ENCODE results near the gene CSK. TPM values are rescaled to one million over a fixed set of nuclear protein-coding genes. Genes with fewer than 3 reads are reported as not detected.

The CSK gene
- total RNA-seq, 1 experiment from 2014 or later, result 21.4 TPM

DNA sequence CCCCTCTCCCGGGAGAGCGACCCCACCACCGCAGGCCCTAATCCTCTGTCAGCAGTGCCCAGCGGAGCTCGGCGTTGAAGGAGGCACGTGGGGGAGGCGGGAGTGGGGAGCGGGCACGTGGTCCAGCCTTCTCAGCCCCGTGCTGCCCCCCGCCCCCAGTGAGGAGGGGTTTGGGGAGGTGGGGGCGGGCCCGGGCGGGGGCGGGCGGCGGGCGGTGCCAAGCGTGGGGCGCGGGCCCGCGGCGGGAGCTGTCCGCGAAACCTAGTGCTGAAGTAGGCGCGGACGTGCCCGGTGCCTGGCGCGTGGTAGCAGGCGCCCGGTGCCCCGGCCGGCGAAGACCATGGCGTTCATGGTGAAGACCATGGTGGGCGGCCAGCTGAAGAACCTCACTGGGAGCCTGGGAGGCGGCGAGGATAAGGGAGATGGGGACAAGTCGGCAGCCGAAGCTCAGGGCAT, 44.5 kb downstream of the CSK start, which contains the start of gene CPLX3:
TSS of gene CPLX3 (plus strand) at position 264 of the 456 bp plus-strand sequence. CDS start at position 341, 77 bp downstream.
- DNase-seq (ENCODE audit: low read depth), result no peak

DNA sequence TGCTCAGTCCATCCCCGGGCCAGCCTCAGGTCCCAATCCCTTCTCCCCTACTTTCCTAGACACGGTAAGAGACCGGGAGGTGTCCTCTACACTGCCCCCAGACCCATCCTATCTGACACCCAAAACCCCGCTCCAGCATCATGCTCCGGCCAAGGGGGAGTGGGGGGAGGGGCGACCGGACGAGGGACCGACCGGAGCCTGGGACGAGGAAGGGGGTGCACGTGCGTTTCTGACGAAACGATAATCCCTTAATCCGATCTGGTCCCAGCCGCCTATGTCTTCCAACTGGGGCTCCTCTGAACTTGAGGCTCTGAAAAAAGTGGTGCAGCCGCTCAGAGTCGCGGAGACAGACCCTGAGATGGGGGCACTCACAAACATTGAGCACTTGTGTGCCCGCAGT, 45.0 kb downstream of the CSK start:
- DNase-seq (ENCODE audit: low read depth), result no peak

DNA sequence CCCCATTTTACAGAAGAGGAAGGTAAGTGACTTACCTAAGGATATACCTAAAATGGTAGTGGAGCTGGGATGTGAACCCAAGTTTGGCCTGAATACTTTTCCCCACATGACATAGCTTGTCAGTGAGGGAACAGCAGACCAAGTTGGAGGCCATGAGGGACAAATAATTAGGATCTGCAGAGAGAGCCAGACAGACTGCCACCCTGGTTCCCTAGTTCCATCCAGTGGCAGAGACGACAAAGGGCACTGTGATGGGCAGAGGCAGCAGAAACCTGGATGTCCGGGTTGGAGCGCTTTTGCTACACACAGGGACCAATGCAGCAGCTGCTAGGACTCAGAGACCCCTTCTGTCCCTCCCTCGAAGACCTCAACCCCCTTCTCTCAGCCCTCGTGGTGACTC, 45.7 kb downstream of the CSK start:
- no peak for DNase-seq (ENCODE audit: low read depth)

DNA sequence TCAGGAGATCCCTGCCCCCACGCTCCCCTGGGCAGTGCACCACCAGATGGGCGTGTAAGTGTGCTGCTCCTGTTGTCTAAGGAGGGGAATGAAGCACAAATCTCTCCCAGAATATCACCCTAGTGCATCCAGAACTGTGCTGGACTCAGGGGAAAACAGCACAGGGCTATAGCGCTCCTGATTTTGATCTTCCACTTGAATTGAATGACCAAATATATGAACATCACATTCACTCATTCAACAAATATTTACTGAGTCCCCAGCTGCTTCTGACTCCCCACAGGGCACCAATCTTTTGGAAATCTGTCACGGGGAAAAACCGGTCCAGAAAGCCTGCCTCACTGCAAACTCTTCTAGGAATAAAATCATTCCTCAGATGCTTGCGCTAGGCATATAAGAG, 47.0 kb downstream of the CSK start:
- DNase-seq (ENCODE audit: low read depth), result no peak

DNA sequence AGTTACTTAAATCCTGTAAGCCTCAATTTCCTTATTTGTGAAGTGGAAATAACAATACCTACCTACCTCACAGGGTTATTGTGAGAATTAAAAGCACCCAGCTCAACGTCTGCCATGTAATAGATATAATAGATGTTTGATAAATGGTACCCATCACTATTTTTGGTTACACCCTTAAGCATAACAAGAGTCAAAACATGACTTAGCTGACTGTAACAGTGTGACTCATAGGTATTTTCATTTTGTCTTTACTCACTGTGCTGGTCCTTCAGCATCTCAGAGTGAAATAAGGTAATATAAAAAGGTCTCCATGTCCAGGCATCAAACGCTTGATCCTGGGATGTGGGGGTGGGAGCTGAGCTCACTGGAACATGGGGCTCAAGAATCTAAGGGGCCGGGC, 47.6 kb downstream of the CSK start:
- DNase-seq (ENCODE audit: low read depth), result no peak

DNA sequence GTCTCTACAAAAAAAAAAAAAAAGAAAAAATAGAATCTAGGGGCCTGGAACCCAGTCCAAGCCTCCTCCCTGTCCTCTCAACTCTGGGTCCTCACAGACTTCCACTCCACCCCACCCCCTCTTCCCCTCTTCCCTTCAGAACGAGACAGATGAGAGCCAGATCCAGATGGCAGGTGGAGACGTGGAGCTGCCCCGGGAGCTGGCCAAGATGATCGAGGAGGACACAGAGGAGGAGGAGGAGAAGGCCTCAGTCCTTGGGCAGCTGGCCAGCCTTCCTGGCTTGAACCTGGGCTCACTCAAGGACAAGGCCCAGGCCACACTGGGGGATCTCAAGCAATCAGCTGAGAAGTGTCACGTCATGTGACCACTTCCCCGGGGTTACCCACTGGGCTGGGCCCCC, 48.1 kb downstream of the CSK start:
- DNase-seq (ENCODE audit: low read depth), result no peak

DNA sequence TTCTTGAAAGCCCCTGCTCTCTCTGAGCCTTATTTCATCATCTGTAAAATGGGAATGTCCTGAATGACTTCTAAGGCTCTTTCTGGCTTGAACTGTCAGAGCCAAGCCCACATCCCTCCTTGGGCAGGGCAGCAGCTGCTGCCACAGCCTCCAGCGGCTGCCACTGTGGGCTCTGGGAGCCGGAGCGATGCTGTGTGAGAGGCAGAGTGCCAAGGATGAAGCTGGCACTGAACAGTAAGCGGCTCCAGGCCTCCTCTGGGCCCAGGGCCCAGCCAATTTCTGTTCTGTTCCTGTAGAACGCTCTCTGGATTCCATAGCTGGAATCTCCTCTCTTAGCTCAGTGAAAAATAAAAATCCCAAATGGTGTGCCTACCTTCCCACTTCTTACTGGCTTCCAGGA, 49.0 kb downstream of the CSK start:
- DNase-seq (ENCODE audit: low read depth), result no peak

DNA sequence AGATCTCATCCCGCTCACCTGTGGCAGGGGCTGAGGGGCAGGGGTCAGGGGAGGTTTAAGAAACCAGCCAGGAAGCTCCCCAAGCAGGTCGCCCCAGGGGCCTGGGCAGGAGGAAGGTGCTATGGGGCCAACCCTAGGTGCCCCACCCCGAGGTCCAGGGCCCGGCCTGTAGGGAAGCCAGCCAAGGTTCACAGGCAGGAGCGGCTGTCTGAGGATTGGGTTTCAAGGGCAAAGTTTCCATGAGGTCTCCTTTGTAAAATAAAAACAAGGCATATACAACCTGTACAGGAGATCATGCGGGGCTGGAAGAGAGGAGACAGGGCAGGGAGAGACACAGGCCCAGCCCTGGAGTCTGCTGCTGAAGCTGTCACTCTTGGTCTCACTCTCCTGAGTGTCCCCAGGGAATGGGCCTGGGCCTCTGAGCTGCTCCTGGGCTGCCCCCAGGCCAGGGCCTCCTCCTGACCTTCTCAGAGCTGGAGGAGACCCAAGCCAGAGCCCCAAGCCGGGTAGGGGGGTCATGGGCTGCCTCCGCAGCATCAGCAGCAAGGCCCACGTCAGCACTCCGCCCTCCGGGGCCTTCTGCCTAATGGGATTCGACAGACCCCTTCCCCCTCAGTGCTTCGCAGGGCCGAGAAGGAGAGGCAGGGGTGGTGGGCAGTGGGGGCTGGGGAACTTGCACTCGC, 50.1 kb downstream of the CSK start:
- DNase-seq (ENCODE audit: low read depth), result no peak

DNA sequence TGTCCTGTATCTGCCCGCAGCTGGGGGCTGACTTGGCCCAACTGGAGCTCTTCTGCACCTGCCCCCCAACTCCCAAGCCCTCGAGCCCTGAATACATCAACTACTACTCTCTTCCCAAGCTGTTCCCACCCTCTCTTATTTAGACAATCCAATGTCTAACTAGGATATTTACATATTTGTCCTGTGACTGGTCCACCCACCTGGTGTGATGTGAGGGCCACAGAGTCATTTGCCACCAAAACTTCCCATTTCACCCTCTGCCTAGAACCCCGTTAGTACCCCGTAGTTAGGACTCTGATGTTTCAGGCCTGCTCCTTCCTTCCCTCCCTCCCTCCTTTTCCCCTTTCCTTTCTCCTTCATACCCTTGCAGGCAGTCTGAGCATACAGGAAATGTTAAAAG, 50.9 kb downstream of the CSK start:
- DNase-seq (ENCODE audit: low read depth), result no peak

DNA sequence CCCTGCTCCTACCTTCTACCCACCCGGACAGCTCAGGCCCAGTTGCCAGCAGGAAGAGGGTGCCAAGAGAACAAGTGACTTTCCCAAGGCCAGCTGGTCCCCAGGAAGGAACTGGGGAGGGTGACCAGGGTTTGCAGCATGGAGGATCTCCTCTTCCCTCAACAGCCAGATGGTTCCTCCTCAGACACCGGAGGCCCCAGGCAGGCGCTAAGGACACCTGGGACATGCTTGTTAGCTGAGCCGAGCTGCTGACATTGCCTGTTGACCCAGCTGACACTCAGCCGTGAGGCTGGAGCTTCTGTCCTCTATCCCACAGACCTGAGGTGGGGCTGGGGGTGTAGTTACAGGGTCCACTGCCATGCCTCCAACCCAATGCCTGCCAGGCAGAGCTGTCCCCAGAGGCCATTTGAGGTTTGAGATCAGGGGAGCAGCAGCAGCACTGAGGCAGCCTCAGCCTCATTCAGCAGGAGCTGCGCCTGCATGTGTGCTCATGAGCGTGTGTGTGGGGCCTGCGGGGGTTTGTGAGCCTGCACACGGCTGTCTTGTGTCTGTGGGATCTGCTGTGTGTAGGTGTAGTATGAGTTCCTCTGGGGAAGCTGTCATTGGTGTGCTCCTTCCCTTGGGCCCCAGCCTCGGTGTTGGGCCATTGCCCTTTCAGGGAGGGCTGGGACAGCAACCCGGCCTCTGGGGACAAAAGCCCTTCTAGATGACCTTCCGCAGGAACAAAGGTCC, 51.7 kb downstream of the CSK start:
- DNase-seq (ENCODE audit: low read depth), result no peak

DNA sequence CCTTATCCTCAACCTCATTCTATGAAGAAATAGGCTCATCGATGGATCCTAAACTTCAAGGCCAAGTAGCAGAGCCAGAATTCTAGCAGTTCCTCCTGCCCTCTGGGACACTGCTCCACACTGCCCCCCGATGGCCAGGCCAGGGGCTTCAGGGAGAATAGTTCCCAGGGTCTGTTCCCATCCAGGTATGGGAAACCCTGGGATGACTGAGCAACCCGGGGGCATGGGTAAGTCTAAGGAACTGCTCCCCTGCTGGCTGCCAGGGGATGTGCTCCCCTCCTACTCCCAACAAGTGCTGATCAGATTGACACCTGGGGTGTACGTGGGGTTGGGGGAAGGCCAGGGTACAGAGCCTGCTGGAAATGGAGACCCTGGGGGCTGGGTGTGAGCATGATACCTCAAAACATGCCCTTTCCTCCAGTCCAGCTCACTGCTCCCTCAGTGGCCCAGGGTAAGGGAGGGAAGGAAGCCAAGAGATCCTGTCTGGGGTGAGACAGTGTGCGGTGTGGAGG, 53.5 kb downstream of the CSK start:
- DNase-seq (ENCODE audit: low read depth), result peak; percentile 47

DNA sequence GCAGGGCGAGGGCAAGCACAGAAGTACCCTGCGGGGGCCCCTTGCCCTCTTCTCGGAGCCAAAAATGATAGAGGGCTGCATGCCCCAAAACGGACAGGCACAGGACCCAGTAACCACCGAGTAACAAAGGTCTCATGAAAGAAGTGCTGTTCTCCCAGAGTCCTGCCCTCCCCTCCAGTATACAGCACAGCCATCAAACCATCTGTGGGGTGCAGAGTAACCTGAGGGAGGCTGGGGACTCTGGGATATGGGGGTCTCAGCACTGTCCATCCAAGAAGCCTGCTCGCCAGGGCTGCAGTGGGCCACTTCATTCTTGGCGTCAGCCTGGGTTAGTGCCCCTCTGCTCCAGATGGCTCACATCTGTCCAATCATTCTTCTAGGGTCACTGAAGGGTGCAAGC, 55.0 kb downstream of the CSK start:
- no peak for DNase-seq (ENCODE audit: low read depth)

DNA sequence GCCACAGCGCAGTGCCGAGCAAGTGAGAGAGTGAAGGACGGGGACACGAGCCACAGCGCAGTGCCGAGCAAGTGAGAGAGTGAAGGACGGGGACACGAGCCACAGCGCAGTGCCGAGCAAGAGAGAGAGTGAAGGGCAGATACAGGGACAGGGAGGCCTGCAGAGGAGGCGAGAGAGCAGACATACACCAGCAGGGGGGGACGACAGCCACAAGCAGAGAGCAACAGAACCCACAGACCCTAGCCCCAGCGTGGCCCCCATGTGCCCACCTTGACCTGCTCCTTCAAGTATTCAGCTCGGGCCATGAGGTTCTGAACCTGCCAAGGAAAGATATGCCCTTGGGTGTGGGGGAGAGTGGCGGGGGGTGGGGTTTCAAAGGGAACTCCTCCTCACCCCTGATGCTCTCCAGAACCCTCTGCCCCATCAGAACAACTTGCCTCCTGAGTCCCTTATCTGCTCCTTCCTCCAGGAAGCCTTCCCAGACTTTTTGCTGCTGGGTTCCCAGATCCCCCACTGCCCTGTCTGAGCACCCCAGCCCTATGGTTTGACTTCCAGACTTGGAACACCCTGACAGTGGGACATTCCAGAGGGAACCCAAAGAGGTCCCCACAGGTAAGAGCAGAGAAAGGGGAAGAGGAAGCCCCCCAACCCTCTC, 55.7 kb downstream of the CSK start:
- DNase-seq (ENCODE audit: low read depth), result no peak

DNA sequence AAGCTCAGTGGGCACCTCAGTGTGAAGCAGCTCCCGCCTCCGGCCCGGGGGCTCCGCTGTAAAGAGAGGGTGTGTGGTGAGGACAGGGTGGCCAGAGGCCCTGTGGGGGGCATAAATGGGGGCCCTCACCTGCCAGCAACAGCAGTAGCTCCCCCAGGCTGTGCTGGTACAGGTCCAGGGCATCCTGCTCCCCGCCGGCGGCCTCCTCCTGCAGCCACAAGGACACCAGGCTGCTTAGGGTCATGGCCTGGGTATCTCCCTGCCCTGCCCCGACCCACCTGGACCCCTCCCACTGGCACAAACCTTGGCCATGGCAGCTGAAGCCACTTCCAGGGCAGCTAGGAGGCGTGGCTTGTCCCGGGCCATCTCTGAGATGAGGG, 56.2 kb downstream of the CSK start:
- no peak for DNase-seq (ENCODE audit: low read depth)

DNA sequence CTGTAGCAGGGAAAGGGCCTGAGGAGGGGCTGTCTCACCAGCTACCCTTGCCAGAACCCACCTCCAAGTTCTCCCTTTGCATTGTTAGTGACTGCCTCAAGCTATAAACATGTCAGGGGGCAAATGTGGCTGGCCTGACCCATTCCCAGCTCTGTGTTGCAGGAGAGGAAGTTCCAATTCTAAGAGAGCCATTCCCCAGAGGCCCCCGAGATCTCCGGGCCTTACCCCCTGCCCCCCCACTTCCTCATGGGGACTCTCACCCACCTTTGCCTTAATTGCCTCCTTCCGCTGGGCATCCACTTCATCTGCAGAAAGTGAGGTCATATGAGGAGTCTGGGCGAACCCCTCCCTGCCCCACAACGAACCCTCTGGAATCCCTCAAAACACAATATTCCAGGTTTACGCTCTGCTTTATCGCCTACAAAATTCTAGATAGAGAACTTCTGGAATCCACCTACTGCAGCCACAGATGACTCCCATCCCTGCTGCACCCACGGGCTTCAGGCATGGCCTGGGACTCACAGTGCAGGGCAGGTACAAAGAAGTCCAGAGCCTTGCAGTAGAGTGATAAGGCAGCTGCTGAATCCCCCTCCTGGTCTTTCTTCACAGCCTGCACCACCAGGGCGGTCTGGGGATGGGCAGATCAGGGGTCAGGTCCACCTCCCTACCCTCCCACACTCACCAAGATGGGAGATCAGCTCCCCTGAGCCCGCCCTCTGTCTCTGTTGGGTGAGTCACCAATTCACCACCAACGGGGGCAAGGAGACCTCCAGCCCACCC, 57.1 kb downstream of the CSK start:
- no peak for DNase-seq (ENCODE audit: low read depth)

DNA sequence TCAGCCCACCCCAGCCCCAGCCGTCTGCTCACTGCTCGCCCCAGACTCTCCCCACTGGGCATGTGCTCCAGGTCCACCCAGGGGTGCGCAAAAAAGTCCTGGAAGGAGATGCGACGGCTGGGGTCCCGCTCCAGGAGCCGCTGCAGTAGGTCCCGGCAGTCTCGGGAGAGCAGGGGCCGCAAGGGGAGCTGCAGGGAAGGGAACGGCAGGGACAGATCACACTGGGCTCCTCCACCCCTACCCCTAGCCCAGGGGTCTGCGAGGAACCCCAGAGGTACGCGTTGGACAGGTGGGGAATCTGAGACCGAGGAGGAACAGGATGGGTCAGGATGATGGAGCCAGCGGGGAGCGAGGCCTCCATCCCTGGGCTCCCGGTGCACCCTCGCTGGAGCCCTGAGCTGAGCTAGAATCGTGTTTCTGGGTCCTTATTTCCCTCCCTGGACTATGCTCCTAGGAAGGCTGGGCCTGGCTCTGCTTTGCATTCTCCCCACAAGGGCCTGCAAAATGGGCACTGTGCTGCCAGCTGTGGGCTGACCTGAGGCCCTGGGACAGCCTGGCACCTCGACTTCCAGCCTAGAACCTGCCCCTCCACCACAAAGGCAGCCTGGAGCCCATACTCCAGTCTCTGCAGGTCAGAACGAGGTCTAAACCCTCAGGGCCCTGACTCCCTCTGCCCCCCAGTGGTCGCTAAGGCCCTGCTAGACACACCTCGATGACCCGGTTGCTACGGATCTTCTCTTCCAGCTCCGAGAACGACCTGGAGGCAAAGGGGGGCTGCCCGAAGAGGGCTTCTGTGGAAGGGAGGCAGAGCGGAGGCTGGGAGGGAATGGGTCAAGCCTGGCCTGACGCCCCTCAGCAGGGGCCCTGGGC, 57.9 kb downstream of the CSK start:
- no peak for DNase-seq (ENCODE audit: low read depth)

DNA sequence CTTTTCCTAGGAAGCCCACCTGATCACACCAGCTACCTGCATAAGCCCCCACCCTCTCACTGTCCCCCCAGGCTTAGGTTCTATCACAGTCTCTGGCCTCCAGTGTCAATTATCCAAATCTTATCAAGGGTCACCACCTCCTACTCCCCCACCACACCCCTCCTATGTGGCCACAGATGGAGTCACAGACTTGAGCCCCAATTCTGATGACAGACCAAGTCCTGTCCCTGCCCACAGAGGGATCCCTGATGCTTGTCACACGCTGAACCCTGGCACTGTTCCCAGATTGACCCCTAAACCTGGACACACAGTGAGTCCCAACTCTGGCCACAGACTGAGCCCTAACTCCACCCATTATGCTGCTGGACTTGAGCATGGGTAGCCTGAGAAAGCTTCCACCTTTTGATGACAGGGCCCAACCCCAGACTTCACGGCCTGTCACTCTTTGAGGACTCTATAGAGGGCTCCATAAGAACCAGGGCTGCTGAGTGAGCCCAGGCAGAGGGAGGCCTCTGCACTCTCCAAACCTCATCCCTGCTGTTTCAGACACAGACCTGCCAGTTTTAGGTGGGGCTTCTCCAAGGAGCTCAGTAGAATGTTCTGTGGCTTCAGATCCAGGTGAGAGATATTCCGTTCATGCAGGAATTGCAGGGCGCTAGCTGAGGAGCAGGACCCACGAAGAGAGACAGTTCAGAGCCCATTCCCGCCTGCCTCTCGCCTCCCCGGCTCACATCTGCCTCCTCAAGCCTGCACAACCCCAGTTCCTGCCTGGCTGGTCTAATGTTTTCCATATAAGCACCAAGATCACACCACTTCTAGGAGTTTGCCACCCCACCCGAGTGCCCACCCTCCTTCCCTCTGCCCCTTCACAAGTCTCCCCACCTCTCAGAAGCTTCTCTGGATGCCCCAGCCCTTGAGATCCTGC, 59.2 kb downstream of the CSK start:
- DNase-seq (ENCODE audit: low read depth), result no peak

DNA sequence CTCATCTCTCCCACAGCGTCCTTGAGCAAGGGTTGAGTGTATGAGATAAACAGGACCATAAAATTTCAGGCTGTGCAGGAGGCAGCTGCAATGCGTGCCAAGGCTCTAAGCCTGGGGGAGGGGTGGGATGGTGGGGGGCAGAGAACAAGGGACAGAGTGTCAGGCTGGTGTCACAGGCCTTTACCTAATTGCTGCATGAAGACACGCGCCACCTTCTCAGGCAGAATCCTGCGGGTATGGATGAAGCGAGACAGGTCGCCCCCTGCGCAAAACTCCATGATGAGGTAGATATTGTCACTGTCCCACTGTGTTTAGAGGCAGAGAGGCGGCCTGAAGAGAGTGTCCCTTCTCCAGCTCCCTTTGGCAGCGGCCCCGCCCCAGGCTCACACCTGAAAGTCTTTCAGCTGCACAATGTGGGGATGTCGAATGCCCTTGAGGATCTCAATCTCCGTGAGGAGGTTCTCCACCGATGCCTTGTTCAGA, 60.1 kb downstream of the CSK start:
- no peak for DNase-seq (ENCODE audit: low read depth)

DNA sequence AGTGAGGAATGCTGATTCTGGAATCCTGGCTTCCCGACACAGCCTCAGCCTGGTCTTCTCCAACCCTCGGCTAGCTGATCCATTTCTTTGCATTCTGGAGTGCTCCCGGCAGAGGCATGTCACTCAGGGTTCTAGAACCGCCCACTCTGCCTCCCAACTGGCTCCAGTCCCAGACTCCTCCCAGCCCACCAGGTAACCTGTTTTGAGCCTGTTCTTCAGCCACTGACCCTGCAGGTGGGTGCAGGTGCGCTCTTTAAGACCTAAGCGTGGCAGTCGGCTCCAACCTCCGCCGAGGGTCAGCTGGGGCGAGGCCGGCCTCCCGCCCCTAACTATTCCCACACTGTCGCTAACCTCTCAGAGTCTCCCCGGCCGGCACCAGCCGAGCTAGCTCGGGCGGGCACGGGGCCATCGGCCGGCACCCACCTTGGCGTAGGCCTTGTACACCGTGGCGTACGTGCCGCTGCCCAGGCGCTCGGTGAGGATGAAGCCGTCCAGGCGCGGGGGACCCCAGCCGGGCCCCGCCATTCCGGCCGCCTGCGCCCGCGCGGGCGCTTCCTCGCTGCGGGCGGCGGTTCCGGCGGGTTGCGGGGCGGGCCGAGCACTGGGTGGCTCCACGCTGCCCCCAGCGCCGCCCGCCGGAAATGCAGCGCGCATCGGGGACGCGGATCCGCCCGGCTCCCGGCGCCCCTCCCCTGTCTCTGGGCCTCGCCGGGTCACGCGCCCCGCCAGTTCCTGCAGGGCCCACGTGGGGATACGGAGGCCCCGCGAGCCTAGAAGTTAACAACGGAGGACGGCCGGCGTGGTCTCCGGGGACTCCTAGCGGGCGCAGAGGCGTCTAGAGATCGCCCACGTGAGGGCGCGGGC, 60.9 kb downstream of the CSK start, which contains the start of gene ULK3:
TSS of gene ULK3 (minus strand) at position 576 of the 864 bp plus-strand sequence. CDS start at position 525, 51 bp downstream.
- peak; percentile 87 for DNase-seq (ENCODE audit: low read depth)
